H1 (cell line): ENCODE results near the gene NFE2L2. TPM values are rescaled to one million over a fixed set of nuclear protein-coding genes. Genes with fewer than 3 reads are reported as not detected.

ENCODE experiments used
- CTCF ChIA-PET: fragments of 300-600 bp; sonication (Branson Sonifier 250); formaldehyde crosslinking; loops from one replicate; lab custom pipeline; 2021; ENCODE audit not compliant: partially characterized antibody; lab: Charles Lee
- POLR2A ChIA-PET: fragments of 300-600 bp; sonication (Branson Sonifier 250); formaldehyde crosslinking; loops from one replicate; lab custom pipeline; 2021; ENCODE audit warnings: inconsistent platforms; ENCODE audit not compliant: partially characterized antibody; lab: Charles Lee
- DNase-seq, 2 experiments: peaks; one replicate each; pipeline versions ENCODE4 v3.0.0 to v3.0.0-alpha.2; 2010 to 2022; ENCODE audit warnings: low spot score in 2 of 2, low read depth in 1 of 2, mixed read lengths in 1 of 2
- FAIRE-seq: peaks from 2 replicates; lab custom pipeline; 2011; peaks lifted over from hg19 to GRCh38; lab: Jason Lieb, UNC
- H2AFZ ChIP-seq: 2 replicates; pipeline ENCODE4 v1.8.1; 2012; ENCODE audit warnings: low read length, inconsistent platforms
- H2AK5ac ChIP-seq: 2 replicates; pipeline ENCODE4 v1.6.1; 2013; ENCODE audit warnings: low read depth, low read length
- H2BK120ac ChIP-seq: replicated peaks from 2 replicates; pipeline ENCODE3; 2013; ENCODE audit warnings: low read depth, low read length, inconsistent platforms
- H2BK12ac ChIP-seq: 2 replicates; pipeline ENCODE4 v1.6.1; 2013; ENCODE audit warnings: low read depth, low read length
- H2BK15ac ChIP-seq: 2 replicates; pipeline ENCODE4 v1.6.1; 2013; ENCODE audit warnings: low read length
- H2BK20ac ChIP-seq: 2 replicates; pipeline ENCODE4 v1.6.1; 2013; ENCODE audit warnings: low read length
- H2BK5ac ChIP-seq: 2 replicates; pipeline ENCODE4 v1.6.1; 2013; ENCODE audit warnings: low read depth, low read length
- H3K14ac ChIP-seq: 2 replicates; pipeline ENCODE4 v1.6.1; 2013; ENCODE audit warnings: inconsistent platforms; ENCODE audit not compliant: insufficient read length
- H3K18ac ChIP-seq: 2 replicates; pipeline ENCODE4 v1.6.1; 2013; ENCODE audit warnings: low read length; ENCODE audit errors: extremely low read depth
- H3K23ac ChIP-seq: 2 replicates; pipeline ENCODE4 v1.6.1; 2013; ENCODE audit warnings: inconsistent platforms; ENCODE audit not compliant: insufficient read length
- H3K23me2 ChIP-seq: 2 replicates; pipeline ENCODE4 v1.6.1; 2013; ENCODE audit warnings: low read depth, low read length
- H3K27ac ChIP-seq: 2 replicates; pipeline ENCODE4 v1.6.1; 2011; ENCODE audit warnings: low read depth, low read length, inconsistent platforms
- H3K27me3 ChIP-seq, 4 experiments: replicated peaks in 1 of 4; 1 replicate in 1 of 4; 2 replicates in 3 of 4; pipeline versions ENCODE4 v1.6.1 to v1.8.1; 2011 to 2013; ENCODE audit warnings: low read length in 3 of 4, mild to moderate bottlenecking in 3 of 4, inconsistent platforms in 2 of 4, mixed read lengths in 2 of 4, moderate library complexity in 1 of 4; ENCODE audit not compliant: control insufficient read depth in 3 of 4, insufficient read depth in 3 of 4; ENCODE audit errors: extremely low read depth in 1 of 4
- H3K36me3 ChIP-seq, 4 experiments: 2 replicates each; pipeline versions ENCODE4 v1.6.1 to v1.8.1; 2011 to 2013; ENCODE audit warnings: mild to moderate bottlenecking in 4 of 4, low read length in 3 of 4, moderate library complexity in 2 of 4, control low read depth in 1 of 4, inconsistent platforms in 1 of 4; ENCODE audit not compliant: insufficient read depth in 4 of 4, control insufficient read depth in 2 of 4
- H3K4ac ChIP-seq: replicated peaks from 2 replicates; pipeline ENCODE3; 2013; ENCODE audit warnings: low read length, low read depth, mixed read lengths, inconsistent platforms; ENCODE audit not compliant: insufficient read length
- H3K4me1 ChIP-seq, 4 experiments: replicated peaks in 1 of 4; 1 replicate in 1 of 4; 2 replicates in 3 of 4; pipeline versions ENCODE4 v1.6.1 to v1.8.1; 2011 to 2013; ENCODE audit warnings: low read length in 3 of 4, inconsistent platforms in 2 of 4, mixed read lengths in 1 of 4; ENCODE audit not compliant: insufficient read depth in 4 of 4, control insufficient read depth in 3 of 4
- H3K4me2 ChIP-seq, 2 experiments: 2 replicates each; pipeline versions ENCODE4 v1.6.1 to v1.8.1; 2011 to 2013; ENCODE audit warnings: low read depth in 2 of 2, low read length in 2 of 2, control low read depth in 1 of 2, inconsistent platforms in 1 of 2, mild to moderate bottlenecking in 1 of 2; ENCODE audit not compliant: insufficient read depth in 1 of 2
- H3K4me3 ChIP-seq, 4 experiments: fragments of 200-600, 300-600 bp in 1 of 4; sonication (generic), shearing (Covaris generic), sonication (Bioruptor Twin) in 1 of 4; 2 replicates each; pipeline versions ENCODE4 v1.5.1 to v1.8.1; 2011 to 2016; ENCODE audit warnings: low read length in 4 of 4, low read depth in 3 of 4, control low read depth in 2 of 4, inconsistent platforms in 2 of 4, mild to moderate bottlenecking in 2 of 4, mixed read lengths in 1 of 4, moderate library complexity in 1 of 4; ENCODE audit not compliant: insufficient read depth in 2 of 4; ENCODE audit errors: extremely low read depth in 1 of 4
- H3K56ac ChIP-seq: replicated peaks from 2 replicates; pipeline ENCODE3; 2013; ENCODE audit warnings: low read depth, mild to moderate bottlenecking, mixed read lengths, low read length, inconsistent platforms; ENCODE audit not compliant: insufficient read length
- H3K79me1 ChIP-seq: 2 replicates; pipeline ENCODE4 v1.6.1; 2013; ENCODE audit warnings: low read depth, low read length, control low read depth
- H3K79me2 ChIP-seq, 2 experiments: 2 replicates each; pipeline versions ENCODE4 v1.6.1 to v1.8.1; 2012 to 2013; ENCODE audit warnings: low read length in 2 of 2, mild to moderate bottlenecking in 2 of 2, inconsistent platforms in 1 of 2; ENCODE audit not compliant: insufficient read depth in 2 of 2, control insufficient read depth in 1 of 2
- H3K9ac ChIP-seq, 4 experiments: replicated peaks in 1 of 4; 1 replicate in 1 of 4; 2 replicates in 3 of 4; pipeline versions ENCODE4 v1.6.1 to v1.8.1; 2011 to 2013; ENCODE audit warnings: low read depth in 3 of 4, low read length in 3 of 4, control low read depth in 2 of 4, mild to moderate bottlenecking in 2 of 4, moderate library complexity in 2 of 4, inconsistent platforms in 1 of 4; ENCODE audit errors: extremely low read depth in 1 of 4
- H3K9me3 ChIP-seq, 2 experiments: 2 replicates each; pipeline versions ENCODE4 v1.6.1 to v1.8.1; 2012 to 2013; ENCODE audit warnings: mild to moderate bottlenecking in 2 of 2, moderate library complexity in 2 of 2, control low read depth in 1 of 2, inconsistent platforms in 1 of 2, low read depth in 1 of 2, low read length in 1 of 2, mixed read lengths in 1 of 2; ENCODE audit not compliant: insufficient read depth in 2 of 2
- H4K20me1 ChIP-seq, 2 experiments: replicated peaks in 1 of 2; 2 replicates each; pipeline versions ENCODE3 to v1.8.1; 2011 to 2013; ENCODE audit warnings: inconsistent platforms in 2 of 2, low read length in 2 of 2, mild to moderate bottlenecking in 1 of 2; ENCODE audit not compliant: insufficient read depth in 2 of 2, control insufficient read depth in 1 of 2
- H4K5ac ChIP-seq: 2 replicates; pipeline ENCODE4 v1.6.1; 2013; ENCODE audit warnings: low read length, low read depth, mixed read lengths, inconsistent platforms; ENCODE audit not compliant: insufficient read length
- H4K8ac ChIP-seq: 2 replicates; pipeline ENCODE4 v1.8.0; 2013; ENCODE audit warnings: mild to moderate bottlenecking, moderate library complexity, low read length, inconsistent platforms; ENCODE audit not compliant: insufficient read depth; ENCODE audit errors: extremely low read depth
- H4K91ac ChIP-seq: replicated peaks from 2 replicates; pipeline ENCODE3; 2013; ENCODE audit warnings: low read length, mixed read lengths, inconsistent platforms; ENCODE audit not compliant: insufficient read length
- CREB1 ChIP-seq: IDR thresholded peaks from 2 replicates; pipeline ENCODE4 v1.6.1; 2012; ENCODE audit warnings: inconsistent platforms
- WGBS, 2 experiments: shearing (Covaris generic) in 1 of 2; methylation state at CpG; one replicate each; pipeline versions ENCODE4 v1.1.6 to v1.1.7; 2013 to 2015; ENCODE audit warnings: low lambda C conversion rate in 2 of 2, mixed read lengths in 2 of 2, inconsistent platforms in 1 of 2, low coverage in 1 of 2, missing lambda C conversion rate in 1 of 2; ENCODE audit not compliant: insufficient replicate concordance in 2 of 2, insufficient coverage in 1 of 2, insufficient read length in 1 of 2; ENCODE audit errors: extremely low coverage in 1 of 2, missing lambda C conversion rate in 1 of 2; 5-methylcytosine and 5-hydroxymethylcytosine counted together
- polyA plus RNA-seq, 7 experiments: library from polyadenylated mRNA; depleted of rRNA in 3 of 7; stranded (reverse) in 5 of 7; unstranded in 2 of 7; fragments of >200 nt in 5 of 7; fragments of 200-250 nt in 2 of 7; gene quantifications; 1 replicate in 5 of 7; 2 replicates in 1 of 7; 4 replicates in 1 of 7; pipeline versions ENCODE4 v1.2.1 to v1.2.3, GENCODE V29; 2011 to 2013; ENCODE audit warnings: missing spikeins in 2 of 7, mixed read lengths in 2 of 7
- total RNA-seq: library from RNA; stranded (reverse); fragmentation: NEBNext Ultra II Directional; extraction: Animal tissue kit (Norgen Biotek cat#: 25700); gene quantifications from 2 replicates; pipeline ENCODE4 v1.2.1, GENCODE V29; 2021

The NFE2L2 gene
- total and polyA plus RNA-seq, 2 of the 8 experiments (the other 6 are each of a cell fraction or from before 2014, with no cell fraction given) = 33.2 to 34.5 TPM

- no peak overlapping the region for H3K56ac ChIP-seq
- POLR2A ChIA-PET = no interaction called here
- H3K4ac ChIP-seq = no peak overlapping the region
- FAIRE-seq = no peak
- WGBS, 2 experiments = 81% methylated on average over 1 of the region's 1 CpG; no CpG with 5 or more reads in 1 of the 2 experiments
- no peak overlapping the region for H2BK15ac ChIP-seq
- H3K18ac ChIP-seq = no peak overlapping the region
- no peak overlapping the region for H4K8ac ChIP-seq
- H2BK120ac ChIP-seq = no peak overlapping the region
- H3K23me2 ChIP-seq = no peaks in the 10 kb centered on the region
- H3K9ac ChIP-seq = no peak overlapping the region
- no peaks in the 10 kb centered on the region for H4K20me1 ChIP-seq
- no peaks in the 10 kb centered on the region for H3K9me3 ChIP-seq
- no peaks in the 10 kb centered on the region for H3K4me1 ChIP-seq
- CTCF ChIA-PET = no interaction called here
- no peak overlapping the region for H2BK12ac ChIP-seq
- no peak overlapping the region for H3K27ac ChIP-seq
- H3K79me2 ChIP-seq = no peaks in the 10 kb centered on the region
- DNase-seq = no peak
- H3K36me3 ChIP-seq = no peaks in the 10 kb centered on the region
- H2BK20ac ChIP-seq = no peak overlapping the region
- H3K4me2 ChIP-seq = no peak overlapping the region
- no peak for TF ChIP-seq CREB1
- no peaks in the 10 kb centered on the region for H3K79me1 ChIP-seq
- no peak overlapping the region for H3K23ac ChIP-seq
- H4K91ac ChIP-seq = no peak overlapping the region
- H2BK5ac ChIP-seq = no peak overlapping the region
- H3K27me3 ChIP-seq = no peaks in the 10 kb centered on the region
- H3K4me3 ChIP-seq = no peak overlapping the region
- H2AFZ ChIP-seq = no peak overlapping the region
- H4K5ac ChIP-seq = no peak overlapping the region
- H3K14ac ChIP-seq = no peak overlapping the region
- H2AK5ac ChIP-seq = no peak overlapping the region
Measured at GRCh38 chr2:177192788-177193187, 71.7 kb downstream of the NFE2L2 start.
